Kidney (tissue), 14 donors: ENCODE measurements around the gene THAP4. TPM values are rescaled to one million over a fixed set of nuclear protein-coding genes. Genes with fewer than 3 reads are reported as not detected.

Experiments
- DNase-seq, 5 donors: peaks; one replicate each; pipeline ENCODE4 v3.0.0-alpha.2; 2013 to 2020
- FAIRE-seq: peaks from 2 replicates; lab custom pipeline; 2012; peaks lifted over from hg19 to GRCh38; lab: Jason Lieb, UNC
- H3K27ac ChIP-seq, 2 donors: one replicate each; pipeline ENCODE4 v1.7.0; 2013; ENCODE audit warnings: low read depth in 2 of 2, low read length in 2 of 2, inconsistent platforms in 1 of 2
- H3K27me3 ChIP-seq: one replicate; pipeline ENCODE4 v1.7.1; 2013; ENCODE audit warnings: low read length, inconsistent platforms; ENCODE audit not compliant: control insufficient read depth, insufficient read depth
- H3K36me3 ChIP-seq, 3 donors: one replicate each; pipeline versions ENCODE4 v1.7.0 to v1.7.1; 2013; ENCODE audit warnings: low read length in 3 of 3, control low read depth in 1 of 3, inconsistent platforms in 1 of 3; ENCODE audit not compliant: insufficient read depth in 3 of 3, control insufficient read depth in 2 of 3
- H3K4me1 ChIP-seq, 3 donors: one replicate each; pipeline versions ENCODE4 v1.7.0 to v1.7.1; 2013; ENCODE audit warnings: low read length in 3 of 3, inconsistent platforms in 1 of 3, low read depth in 1 of 3; ENCODE audit not compliant: control insufficient read depth in 2 of 3, insufficient read depth in 2 of 3
- H3K4me3 ChIP-seq, 3 donors: one replicate each; pipeline versions ENCODE4 v1.7.0 to v1.8.1; 2013; ENCODE audit warnings: low read length in 3 of 3, control low read depth in 1 of 3, inconsistent platforms in 1 of 3
- H3K9ac ChIP-seq, 3 donors: one replicate each; pipeline versions ENCODE4 v1.7.0 to v1.7.1; 2013; ENCODE audit warnings: low read length in 3 of 3, control low read depth in 1 of 3, inconsistent platforms in 1 of 3
- H3K9me3 ChIP-seq, 3 donors: one replicate each; pipeline versions ENCODE4 v1.7.0 to v1.7.1; 2013; ENCODE audit warnings: low read length in 3 of 3, control low read depth in 1 of 3, inconsistent platforms in 1 of 3; ENCODE audit not compliant: control insufficient read depth in 2 of 3, insufficient read depth in 1 of 3
- intact Hi-C: fragments of 100-400 bp; cut with DNase I; formaldehyde crosslinking; loops from one replicate; pipeline ENCODE4 v1.11.1; 2022
- polyA plus RNA-seq: library from polyadenylated mRNA; stranded (reverse); fragments of 350-450 nt; fragmentation: Illumina TruSeq; extraction: RNeasy Lipid Tissue Mini Kit (QIAGEN cat#74804); gene quantifications from one replicate; pipeline ENCODE4 v1.2.3, GENCODE V29; 2014; ENCODE audit warnings: low read depth, low replicate concordance; ENCODE audit not compliant: insufficient read depth
- total RNA-seq: library from RNA; stranded (reverse); fragmentation: NEBNext Ultra II Directional; extraction: Animal tissue kit (Norgen Biotek cat#: 25700); gene quantifications from one replicate; pipeline ENCODE4 v1.2.1, GENCODE V29; 2021
- TF ChIP-seq, protein P1 (sequence below): IDR thresholded peaks from 3 replicates; pipeline ENCODE4 v1.5.1; 2012; ENCODE audit warnings: mild to moderate bottlenecking, moderate library complexity, borderline replicate concordance; ENCODE audit not compliant: insufficient read depth; ENCODE audit errors: extremely low read depth
- donor health status: control.
- donor health status: control.
- donor health status: control.
- donor health status: control.
- donor health status: control.
- donor health status: DM: yes; HTN: yes; CAD: no.
- donor health status: Normal renal cell carcinoma (clear cell type).

The THAP4 gene
- total and polyA plus RNA-seq, 2 donors from 2014 or later = 68.0 to 184 TPM

DNA sequence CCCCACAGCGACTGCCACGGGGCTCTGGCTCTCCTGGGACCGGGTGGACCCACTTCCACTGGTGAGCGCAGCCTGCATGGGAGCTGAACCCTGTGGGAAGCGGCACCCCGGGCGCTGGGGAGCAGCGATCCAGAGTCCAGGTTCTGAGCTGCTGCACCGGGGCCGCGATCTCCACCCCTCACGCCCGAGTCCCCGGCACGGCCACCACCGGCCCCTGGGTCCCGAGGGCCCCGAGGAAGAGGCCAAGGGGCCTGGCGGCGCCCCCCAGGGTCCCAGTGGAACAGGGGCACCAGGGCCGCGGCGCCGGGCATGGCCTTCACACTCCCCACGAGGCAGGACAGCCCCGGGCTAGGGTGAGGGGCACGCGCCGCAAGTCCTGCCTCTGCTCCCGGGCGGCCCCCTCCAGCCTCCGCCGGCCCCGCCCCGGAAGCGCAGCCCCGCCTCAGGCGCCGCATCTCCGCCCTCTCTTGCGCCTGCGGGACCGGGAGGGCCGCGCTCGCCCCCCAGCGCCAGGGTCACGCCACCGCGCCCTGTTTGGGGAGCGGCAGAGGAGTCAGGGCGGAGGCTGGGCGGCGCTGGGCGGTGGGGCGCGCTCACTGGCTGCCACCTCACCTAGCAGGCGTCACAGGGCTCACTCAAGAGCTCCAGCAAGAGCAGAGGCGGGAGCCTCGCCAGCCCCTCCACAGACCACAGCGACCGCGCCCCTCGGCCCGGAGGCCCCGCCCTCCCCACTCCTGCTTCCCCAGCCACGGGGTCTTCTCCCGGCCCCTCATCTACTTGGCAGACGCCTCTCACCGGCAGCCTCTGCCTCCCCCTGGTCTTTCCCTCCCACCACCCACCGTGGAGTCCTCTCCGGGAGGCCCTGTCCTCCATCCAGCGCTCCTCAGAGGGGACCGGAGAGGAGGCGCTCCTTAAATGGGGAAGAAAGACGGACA is 26.8 kb downstream of the THAP4 start:
- intact Hi-C loops = no loop called here
- H3K27me3 ChIP-seq = no peaks in the 10 kb centered on the region
- peak overlapping the region in 1 of 3 donors; percentile 44 for H3K4me3 ChIP-seq
- peaks cover 0 to 9% (median 7%) of the 10 kb centered on the region in 3 donors for H3K4me1 ChIP-seq
- H3K27ac ChIP-seq = peak overlapping the region in 1 of 2 donors; percentile 7
- TF ChIP-seq, protein P1, sequence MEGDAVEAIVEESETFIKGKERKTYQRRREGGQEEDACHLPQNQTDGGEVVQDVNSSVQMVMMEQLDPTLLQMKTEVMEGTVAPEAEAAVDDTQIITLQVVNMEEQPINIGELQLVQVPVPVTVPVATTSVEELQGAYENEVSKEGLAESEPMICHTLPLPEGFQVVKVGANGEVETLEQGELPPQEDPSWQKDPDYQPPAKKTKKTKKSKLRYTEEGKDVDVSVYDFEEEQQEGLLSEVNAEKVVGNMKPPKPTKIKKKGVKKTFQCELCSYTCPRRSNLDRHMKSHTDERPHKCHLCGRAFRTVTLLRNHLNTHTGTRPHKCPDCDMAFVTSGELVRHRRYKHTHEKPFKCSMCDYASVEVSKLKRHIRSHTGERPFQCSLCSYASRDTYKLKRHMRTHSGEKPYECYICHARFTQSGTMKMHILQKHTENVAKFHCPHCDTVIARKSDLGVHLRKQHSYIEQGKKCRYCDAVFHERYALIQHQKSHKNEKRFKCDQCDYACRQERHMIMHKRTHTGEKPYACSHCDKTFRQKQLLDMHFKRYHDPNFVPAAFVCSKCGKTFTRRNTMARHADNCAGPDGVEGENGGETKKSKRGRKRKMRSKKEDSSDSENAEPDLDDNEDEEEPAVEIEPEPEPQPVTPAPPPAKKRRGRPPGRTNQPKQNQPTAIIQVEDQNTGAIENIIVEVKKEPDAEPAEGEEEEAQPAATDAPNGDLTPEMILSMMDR = peak; percentile 30
- peak; percentile 89 to 95 (median 92) for DNase-seq
- no peaks in the 10 kb centered on the region for H3K9me3 ChIP-seq
- H3K36me3 ChIP-seq = peaks cover 0 to 18% (median 6%) of the 10 kb centered on the region in 3 donors
- FAIRE-seq = no peak
- H3K9ac ChIP-seq = peak overlapping the region in 1 of 3 donors; percentile 12

- no peak overlapping the region for H3K9ac ChIP-seq
Measured at GRCh38 chr2:241608881-241609280, 28.1 kb downstream of the THAP4 start.

GRCh38 chr2:241607162-241607885 is 29.6 kb downstream of the THAP4 start:
- no peak for FAIRE-seq
- H3K27me3 ChIP-seq = no peaks in the 10 kb centered on the region
- H3K36me3 ChIP-seq = peaks cover 0 to 21% (median 13%) of the 10 kb centered on the region in 3 donors
- TF ChIP-seq, protein P1 = no peak
- H3K4me1 ChIP-seq = peaks cover 0 to 6% (median 5%) of the 10 kb centered on the region in 3 donors
- no peak for DNase-seq
- no peaks in the 10 kb centered on the region for H3K9me3 ChIP-seq
- H3K27ac ChIP-seq = no peak overlapping the region
- no peak overlapping the region for H3K4me3 ChIP-seq
- H3K9ac ChIP-seq = no peak overlapping the region
- intact Hi-C loops = no loop called here

More at GRCh38 chr2:241608881-241609280, 28.1 kb downstream of the THAP4 start:
- TF ChIP-seq, protein P1 = no peak
- Histone ChIP-seq H3K27ac (no peak overlapping the region), H3K4me3 (no peak overlapping the region), H3K9me3 (no peaks in the 10 kb centered on the region), H3K36me3 (peaks cover 0 to 22% (median 6%) of the 10 kb centered on the region in 3 donors), H3K4me1 (peaks cover 0 to 9% (median 7%) of the 10 kb centered on the region in 3 donors), H3K27me3 (no peaks in the 10 kb centered on the region)
- DNase-seq = no peak
- FAIRE-seq = no peak
- intact Hi-C loops = no loop called here
